GM19468 (cell line): ENCODE measurements around the gene SLC26A1.
"Not testable (repeated sequence)": the region's sequence is repeated elsewhere in the genome, so short reads cannot be mapped to it uniquely, and the experiment has no call there.

Source experiments
- ATAC-seq: cut with Tn5 transposase; IDR thresholded peaks from one replicate; pipeline ENCODE4 v1.9.1; 2021; ENCODE audit warnings: mild to moderate bottlenecking, moderate library complexity, moderate number of reproducible peaks; ENCODE audit not compliant: unreplicated experiment; ENCODE audit errors: extremely low read depth

Gene SLC26A1

DNA sequence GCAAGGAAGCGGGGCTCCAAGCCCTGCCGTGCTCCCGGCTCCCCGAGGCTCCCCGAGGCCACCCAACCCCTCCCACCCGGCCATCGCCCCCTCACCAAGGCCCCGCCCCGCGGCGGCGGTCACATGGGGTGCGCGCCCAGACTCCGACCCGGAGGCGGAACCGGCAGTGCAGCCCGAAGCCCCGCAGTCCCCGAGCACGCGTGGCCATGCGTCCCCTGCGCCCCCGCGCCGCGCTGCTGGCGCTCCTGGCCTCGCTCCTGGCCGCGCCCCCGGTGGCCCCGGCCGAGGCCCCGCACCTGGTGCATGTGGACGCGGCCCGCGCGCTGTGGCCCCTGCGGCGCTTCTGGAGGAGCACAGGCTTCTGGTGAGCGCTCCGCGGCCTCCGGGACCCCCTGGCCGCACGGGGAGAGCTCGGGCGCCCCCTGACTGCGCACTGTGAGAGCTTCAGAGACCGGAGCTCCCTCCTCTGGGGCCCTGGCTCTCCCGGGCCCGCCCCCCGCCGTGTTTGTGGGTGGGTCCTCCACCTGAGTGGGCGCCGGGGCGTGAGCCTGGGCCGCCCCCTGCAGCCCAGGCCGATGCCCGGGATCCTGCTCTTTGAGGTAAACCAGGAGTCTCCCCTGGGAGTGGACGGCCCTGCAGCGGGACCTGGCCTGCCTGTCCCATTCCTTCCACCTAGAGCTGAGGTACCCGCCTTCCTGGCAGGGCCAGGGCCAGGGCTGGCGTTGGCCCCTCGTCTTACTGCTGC, 6.2 kb downstream of the SLC26A1 start, which contains the start of gene IDUA:
TSS of gene IDUA (plus strand) at position 166 of the 745 bp plus-strand sequence. CDS start at position 207, 41 bp downstream.
- peak; percentile 27 for ATAC-seq

DNA sequence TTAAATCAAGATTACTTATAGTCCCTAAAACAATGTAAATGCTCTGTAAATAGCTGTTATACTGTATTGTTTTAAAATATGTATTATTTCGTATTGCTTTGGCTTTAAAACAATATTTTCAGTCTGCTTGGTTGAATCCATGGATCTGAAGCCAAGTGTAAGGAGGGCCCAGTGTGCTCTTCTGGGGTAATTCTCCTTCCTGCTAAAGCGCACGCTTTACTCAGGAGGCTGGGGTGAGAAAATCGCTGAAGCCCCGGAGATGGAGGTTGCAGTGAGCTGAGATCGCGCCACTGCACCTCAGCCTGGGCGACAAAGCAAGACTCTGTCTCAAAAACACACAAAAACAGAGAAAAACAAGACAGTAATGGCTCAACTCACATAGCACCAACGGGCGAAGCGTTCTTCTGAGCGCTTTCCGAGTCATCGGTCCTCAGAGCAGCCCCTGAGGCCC, 6.8 kb downstream of the SLC26A1 start:
- no peak for ATAC-seq

DNA sequence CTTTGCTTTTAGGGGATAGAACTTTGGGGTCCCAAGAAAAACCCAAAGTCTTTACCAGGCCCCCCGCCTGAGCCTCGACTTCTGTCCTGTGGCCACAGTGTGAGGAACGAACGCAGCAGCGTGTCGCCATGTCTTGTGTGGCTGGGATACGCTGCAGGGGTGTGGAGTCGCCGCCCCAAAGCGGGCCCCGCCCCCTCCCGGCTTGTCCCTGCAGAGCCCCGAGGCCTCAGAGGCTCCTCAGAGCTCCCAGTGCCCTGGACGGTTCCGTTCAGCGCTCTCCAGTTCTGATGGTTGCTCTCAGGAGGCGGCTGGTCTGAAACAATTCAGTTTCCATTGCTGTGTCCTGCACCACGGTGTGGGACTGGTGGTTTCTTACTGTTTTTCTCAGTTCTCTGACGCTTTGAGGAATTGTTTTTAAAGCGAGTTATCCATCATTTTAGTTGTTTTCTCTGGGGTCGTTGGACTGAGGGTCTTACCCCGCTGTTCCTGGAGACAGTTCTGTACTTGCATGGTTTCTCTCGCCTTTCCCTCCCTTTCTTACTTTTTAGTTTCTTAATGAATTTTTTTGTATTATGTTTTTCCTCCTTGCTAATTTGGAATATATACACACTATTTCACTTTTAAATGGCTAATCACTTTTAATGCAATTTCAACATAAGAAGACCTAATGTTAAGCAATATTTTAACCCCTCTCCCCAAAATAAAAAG, 7.9 kb downstream of the SLC26A1 start:
- ATAC-seq = no peak

DNA sequence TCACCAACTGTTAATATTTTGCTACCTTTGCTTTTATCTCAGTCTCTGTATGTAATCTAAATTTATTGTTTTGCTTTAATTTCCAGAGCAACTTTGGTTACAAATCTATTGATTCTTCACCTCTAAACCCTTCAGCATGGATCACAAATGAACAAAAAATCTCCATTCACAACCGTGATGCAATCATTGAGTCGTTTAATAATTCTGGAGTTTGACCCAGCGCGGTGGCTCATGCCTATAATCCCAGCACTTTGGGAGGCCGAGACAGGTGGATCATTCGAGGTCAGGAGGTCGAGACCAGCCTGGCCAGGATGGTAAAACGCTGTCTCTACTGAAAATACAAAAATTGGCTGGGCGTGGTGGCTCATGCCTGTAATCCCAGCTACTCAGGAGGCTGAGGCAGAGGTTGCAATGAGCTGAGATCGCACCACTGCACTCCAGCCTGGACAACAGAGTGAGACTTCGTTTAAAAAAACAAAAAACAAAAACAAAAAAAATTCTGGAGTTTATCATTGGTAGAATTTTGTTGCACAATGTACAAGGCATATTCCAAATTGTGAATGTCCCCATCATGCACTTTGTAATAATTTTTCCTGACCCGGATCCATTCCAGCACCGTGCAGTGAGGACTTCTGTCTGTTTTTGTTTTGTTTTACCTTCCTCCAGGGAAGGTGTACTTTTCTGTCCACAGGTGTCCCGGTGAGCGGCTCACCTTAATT, 8.7 kb downstream of the SLC26A1 start:
- ATAC-seq = no peak

DNA sequence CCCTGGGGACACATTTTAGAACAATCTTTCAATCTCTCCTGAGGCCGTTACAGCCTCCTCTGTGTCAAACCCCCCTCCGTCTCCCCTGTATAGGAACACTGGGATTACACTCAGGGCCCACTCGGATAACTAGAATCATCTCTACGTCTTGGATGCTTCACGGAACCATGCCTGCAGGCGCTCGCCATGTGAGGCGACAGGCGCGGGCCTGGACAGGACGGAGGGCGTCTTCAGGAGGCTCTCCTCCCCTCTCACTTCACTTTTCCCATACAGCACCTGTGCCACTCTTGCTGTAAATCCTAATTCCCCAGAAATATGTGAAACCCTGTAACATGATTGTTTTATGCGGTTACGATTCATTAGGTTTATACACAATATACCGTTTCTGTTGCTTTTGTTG, 10.4 kb downstream of the SLC26A1 start:
- ATAC-seq = no peak

DNA sequence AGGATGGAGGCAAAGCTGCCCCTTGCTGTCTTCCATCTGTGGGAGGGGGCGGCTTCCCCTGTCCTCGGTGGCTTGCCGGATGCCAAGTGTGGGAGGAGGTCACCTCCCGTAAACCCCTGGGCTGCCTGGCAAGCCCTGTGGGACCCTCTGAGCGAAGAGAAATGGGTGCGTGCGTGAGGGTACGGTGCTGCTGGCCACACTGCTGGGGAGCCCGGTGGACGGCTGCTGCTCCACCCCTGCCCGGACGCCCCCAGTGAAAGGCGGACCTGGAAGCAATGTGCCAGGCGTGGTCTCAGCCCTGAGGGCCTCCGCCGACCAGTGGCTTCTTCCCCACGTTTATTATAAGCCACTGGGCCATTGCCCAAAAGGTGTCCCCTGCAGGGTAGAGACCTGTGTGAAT, 10.9 kb downstream of the SLC26A1 start:
- ATAC-seq = no peak

DNA sequence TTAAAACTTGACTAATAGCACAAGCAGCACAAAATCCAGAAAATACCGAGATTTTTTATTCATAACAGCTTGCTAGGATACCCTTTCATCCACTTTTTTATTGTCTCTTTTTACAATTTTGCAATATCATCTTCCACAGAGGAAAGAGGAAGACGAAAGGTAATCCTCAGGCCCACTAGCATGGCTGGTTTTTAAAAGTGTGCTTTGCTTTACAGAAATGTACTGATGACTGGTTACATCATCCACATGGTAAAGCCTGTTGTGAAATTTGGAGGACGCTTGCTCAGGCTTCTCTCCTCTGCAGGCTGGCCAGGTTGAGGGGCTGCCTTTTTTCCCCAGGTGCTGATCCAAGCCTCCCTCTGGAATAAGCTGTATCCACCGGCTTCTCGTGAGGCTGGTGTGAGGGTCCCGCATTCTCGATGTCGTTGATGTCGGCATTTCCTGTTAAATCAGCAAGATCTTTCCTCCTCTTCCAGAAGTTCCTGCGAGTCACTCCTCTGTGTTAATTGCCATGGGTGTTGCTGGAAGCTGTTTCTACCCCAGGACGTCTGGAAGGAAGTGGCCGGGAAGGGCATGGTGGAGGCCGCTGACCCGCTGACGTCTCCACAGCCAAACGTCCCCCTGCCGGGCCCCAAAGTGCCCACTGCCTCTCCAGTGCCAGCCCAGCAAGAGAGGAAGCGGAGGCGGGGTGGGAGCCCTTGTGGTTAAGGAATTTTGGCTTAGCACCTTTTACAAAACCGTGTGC, 14.1 kb downstream of the SLC26A1 start:
- ATAC-seq = no peak

DNA sequence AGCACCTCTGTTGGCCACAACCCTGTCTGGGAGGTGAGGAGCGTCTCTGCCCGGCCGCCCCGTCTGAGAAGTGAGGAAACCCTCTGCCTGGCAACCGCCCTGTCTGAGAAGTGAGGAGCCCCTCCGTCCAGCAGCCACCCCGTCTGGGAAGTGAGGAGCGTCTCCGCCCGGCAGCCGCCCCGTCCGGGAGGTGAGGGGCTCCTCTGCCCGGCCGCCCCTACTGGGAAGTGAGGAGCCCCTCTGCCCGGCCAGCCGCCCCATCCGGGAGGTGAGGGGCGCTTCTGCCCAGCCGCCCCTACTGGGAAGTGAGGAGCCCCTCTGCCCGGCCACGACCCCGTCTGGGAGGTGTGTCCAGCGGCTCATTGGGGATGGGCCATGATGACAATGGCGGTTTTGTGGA, 17.2 kb downstream of the SLC26A1 start:
- ATAC-seq = not testable (repeated sequence)

DNA sequence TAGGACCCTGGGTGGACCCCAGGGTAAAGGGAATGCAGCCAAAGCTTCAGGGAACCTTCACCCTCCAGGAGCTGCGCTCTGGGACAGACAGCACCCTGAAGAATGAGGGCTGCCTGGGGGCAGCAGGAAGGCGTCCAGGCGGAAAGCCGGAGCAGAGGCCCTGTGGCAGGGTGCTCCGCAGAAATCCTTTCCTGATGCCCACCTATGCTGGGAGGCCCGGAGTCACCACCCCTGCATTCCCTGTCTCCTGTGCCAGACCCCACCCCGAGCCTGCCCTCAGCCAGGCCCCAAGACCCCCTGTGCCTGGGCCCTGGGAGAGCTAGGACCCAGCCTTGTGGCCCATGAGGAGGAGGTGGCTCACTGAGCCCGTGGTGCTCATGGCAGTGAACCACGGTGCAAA, 18.5 kb downstream of the SLC26A1 start:
- no peak for ATAC-seq

DNA sequence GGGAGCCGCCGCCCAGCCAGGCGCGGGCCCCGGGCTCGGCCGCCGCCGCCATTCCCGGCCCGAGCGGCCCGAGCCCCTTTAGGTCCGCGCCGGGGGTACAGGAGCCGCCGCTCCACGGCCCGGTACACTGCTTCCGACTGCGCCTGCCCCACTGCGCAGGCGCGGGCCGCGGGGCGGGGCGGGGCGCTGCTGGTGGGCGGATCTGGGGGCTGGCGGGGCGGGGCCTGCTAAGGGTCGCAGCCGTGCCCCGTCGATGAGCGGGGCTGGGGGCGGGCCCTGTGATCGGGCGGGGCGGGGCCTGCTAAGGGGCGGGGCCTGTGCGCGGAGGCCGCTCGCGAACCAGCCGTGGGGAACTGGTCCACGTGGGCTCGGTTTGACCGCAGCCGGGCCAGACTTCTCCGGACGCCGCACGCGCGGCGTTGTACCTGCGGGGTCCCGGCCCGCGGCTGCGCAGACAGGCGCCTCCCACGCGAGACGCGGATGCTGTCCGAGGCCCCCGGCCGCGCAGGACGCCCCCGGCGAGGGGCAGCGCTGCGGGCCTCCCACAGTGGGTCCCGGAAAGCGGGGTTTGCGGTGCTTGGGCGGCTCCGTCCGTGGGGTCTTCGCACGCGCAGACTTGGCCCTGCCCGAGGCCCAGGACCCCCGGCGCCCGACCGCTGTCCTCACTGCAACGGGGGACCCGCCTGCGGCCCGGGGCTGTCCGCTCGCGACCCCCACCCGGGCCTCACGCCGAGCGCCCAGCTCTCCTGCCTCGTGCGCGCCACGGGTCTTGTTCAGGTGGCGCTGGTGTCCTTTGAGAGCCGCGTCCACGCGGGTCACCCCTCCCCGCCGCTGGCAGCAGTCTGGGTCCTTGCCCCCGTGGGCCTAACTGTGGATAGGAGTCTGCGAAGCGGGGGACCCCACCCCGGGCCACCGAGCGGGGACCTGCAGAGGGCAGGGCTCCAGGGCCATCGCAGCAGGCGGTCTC, 19.5 kb downstream of the SLC26A1 start, which contains the start of gene DGKQ:
TSS of gene DGKQ (minus strand) at position 139 of the 967 bp plus-strand sequence. CDS start at position 52, 87 bp downstream.
- ATAC-seq = no peak

DNA sequence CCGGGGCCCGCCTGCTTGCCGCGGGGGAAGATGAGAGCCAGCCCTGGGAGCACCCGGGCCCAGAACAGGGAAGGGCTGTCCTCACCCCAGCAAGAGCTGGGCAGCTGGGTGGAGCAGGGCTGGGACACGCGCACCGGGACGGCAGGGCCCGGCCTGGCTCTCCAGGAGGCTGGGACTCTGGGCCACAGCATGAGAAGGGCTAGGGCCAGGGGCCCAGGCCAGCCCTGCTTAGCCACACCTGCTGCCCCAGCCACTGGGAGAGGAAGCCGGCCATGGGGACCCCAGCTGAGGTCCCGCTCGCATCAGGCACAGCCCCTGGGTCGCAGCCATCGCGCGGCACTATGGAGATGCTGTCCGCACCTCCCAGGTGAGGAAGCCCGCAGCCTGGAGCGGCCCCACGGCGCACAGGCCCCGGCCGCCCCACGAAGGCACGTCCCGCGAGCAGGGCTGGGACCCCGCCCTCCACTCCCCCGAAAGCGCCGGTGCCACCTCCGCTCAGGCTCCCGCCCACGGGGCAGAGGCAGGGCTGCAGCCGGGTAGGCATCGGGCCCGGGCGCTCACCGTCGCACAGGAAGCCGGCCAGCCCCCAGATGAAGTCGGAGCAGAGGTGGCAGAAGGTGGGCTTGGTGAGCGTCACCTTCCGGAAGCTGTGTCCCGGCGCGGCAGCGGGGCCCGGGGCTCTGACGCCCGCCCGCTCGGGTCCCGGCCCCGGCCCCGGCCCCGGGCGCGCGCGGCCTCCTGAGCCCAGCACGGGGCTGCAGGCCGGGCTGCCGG, 20.4 kb downstream of the SLC26A1 start:
- ATAC-seq = no peak

DNA sequence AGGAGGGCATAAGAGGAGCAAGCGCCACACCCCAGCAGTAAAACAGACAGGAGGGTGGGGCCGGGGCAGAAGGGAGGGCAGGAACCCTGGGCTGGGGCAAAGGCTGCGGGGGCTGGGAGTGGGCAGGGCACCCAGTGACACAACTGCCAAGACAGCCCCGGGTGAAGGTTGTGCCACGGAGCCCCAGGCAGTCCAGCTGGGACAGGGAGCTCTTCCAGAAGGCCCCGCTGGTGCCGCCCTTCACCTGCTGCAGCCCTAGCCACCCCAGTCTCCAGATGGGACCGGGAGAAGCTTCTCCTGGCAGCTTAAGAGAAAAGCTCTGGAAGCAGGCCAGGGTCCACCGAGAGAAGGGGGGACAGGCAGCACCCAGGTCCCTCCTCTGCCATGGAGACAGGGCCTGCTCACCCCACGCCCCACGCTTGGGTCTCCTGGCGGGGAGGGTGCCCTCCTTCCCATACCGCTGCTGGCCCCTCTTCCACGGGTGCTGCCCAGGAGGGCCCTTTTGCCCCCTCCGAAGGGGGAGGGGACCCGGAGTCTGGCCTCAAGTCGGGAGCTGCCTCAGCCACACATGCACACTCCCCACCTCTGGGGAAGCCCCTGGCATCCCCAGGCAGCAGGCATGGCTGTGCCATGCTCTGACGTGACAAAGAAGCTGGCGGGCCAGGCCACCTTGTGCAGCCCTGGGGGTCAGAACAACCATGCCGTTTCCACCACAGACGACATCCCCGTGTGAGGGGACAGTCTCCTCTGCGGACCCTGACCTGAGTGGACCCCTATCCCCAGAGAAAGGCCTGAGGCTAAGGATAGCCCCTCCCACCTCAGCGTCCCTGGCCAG, 21.3 kb downstream of the SLC26A1 start:
- no peak for ATAC-seq

DNA sequence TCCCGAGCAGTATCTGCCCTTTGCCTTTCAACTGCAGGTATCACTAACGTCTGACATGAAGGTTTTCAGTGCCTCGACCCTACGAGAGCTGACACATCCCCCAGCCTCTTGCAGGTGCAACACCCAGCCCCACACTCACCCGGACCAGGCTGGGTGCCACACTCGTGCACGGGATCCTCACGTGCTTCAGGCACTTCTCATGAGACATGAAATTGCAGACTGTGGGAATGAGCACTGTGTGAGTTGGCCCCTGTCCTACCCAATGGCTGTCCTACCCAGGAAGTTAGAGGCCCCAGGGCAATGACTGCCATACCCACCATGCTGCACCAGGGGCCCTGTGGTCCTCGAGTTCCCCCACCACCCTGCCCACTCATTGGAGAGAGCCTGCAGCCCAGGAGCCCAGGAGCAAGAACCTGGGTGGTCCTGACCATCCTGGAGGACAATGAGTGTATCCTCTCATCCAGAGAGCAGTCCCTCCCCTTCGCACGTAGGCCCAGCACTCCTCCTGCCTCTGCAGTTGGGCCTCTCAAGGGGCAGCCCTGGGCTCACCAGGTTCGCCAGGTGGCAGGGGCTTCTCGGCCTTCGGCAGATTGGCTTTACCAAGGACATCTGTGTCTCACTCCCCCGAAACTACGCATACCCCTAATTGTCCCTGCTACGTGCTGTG, 22.2 kb downstream of the SLC26A1 start:
- ATAC-seq = no peak

DNA sequence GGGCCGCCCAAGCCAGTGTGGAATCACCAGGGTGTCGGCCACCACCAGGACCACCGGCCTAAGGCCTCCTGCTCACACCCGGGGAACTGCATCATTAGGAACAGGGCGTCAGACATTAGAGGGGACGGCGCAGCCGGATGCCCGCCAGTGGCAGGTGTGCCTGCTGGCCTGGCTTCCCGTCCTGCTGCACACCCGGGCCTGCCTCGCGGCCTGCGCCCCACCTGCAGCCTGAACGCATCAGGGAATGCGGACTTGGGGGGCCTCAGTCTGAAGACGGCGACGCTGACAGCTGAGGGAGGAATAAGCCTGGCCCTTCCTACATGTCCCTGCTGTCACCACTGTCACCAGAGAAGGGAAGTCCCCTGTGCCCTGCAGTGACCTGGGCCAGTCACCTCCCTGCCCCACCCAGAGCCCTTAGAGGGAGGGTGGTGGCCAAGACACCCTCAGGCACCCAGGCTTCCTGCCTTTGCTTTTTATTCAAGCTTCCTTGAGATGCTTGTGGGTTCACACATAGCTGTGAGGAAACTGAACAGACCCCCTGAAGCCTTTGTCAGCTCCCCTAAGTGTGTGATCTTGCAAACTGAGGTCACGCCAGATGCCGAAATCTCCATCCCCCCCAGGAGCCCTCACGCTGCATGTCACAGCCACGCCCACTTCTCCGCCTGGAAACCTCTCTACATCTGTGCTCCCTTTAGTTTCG, 23.0 kb downstream of the SLC26A1 start:
- no peak for ATAC-seq

DNA sequence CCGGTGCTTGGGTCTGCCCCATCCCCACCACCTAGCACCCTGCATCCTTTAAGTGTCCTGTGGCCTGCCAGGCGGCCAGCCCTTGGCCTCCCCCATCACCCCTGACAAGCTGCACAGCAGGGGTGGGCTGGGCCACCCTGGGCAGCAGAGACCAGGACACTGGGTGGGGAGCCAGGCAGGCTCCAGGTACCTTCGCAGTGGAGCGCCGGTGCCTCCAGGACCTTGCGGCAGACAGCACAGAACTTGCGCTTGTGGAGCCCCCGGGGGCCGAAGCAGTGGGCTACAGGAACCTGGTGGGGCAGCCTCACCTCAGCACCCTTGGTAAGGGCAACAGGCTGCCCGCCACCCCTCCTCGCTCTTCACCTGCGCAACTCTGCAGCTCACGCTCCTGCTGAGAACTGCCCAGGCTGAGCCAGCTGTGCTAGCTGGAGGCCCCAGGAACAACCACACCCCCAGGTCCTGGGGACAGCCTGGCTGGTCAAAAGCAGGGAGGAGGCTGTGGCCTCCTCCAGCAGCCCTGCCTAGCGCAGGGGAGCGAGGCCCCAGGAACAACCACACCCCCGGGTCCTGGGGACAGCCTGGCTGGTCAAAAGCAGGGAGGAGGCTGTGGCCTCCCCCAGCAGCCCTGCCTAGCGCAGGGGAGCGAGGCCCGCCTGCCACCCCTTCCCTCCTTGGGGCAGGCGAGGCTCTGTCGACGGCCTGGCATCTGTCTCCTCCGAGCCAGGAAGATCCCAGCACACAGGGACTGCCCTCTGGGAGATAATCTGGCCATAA, 24.4 kb downstream of the SLC26A1 start:
- ATAC-seq = no peak

DNA sequence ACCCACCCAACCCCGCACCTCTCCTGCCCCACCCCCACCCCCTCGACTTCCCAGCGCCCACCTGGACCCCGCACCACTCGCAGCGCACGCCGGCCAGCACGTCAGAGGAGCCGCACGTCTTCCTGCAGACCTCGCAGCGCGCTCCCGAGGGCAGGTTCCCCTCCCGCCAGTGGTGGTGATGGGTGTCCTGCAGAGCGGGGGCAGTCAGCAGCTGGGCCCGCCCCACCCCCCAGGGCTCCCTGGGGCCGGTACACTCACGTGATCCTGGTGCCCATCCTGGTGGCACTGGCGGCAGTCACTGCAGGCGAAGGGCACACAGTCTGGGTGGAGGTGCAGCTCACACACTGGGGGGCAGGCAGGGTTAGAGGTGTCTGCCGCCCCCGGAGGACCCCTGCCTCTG, 25.0 kb downstream of the SLC26A1 start:
- ATAC-seq = no peak
